Sigmoid colon (tissue), 4 donors: ENCODE results near the gene KCNG2.

ENCODE experiments used
- EP300 ChIP-seq, 4 donors: sonication (generic); formaldehyde crosslinking; IDR thresholded peaks; one replicate each; pipeline ENCODE4 v1.6.1; 2017; ENCODE audit warnings: antibody characterized with exemption in 4 of 4
- POLR2A ChIP-seq, 2 donors: fragments of 450-650 bp; IDR thresholded peaks; one replicate each; pipeline ENCODE4 v1.6.1; 2016; ENCODE audit warnings: antibody characterized with exemption in 2 of 2, mild to moderate bottlenecking in 2 of 2, moderate library complexity in 2 of 2
- TF ChIP-seq, protein P1 (sequence below), 4 experiments: fragments of 450-650 bp in 3 of 4; fragments of 200-600 bp in 1 of 4; IDR thresholded peaks; one replicate each; pipeline ENCODE4 v1.5.1; 2016 to 2019; ENCODE audit warnings: antibody characterized with exemption in 4 of 4, mild to moderate bottlenecking in 3 of 4, moderate library complexity in 2 of 4

DNA sequence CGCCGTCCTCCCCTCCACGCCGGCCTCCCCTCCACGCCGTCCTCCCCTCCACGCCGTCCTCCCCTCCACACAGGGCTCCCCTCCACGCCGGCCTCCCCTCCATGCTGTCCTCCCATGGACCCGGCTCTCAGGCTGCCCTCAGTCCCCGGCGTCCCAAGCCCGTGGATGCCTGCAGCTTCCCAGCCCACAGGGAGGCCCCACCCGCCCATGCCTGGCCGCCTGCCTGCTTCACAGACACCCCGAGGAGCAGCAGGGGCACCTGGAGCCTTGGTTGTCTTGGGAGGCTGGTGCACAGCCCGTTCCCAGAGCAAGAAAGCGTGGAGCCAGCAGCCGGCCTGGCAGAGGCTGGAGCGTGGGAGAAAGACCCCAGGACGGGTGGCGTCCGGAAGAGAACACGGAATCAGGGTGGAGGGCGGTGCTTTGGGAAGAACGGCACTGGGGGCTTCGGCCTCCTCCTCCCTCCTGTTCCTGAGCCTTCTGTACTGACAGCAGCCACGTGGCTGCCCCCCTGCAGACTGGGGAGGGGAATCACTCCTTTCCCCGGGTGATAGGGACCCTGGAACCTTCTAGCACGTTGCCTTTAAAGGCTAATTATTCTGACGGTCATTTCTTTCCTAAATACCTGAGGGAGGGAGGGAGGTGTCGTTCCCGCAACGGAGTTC, 26.2 kb upstream of the KCNG2 start:
- TF ChIP-seq, protein P1, sequence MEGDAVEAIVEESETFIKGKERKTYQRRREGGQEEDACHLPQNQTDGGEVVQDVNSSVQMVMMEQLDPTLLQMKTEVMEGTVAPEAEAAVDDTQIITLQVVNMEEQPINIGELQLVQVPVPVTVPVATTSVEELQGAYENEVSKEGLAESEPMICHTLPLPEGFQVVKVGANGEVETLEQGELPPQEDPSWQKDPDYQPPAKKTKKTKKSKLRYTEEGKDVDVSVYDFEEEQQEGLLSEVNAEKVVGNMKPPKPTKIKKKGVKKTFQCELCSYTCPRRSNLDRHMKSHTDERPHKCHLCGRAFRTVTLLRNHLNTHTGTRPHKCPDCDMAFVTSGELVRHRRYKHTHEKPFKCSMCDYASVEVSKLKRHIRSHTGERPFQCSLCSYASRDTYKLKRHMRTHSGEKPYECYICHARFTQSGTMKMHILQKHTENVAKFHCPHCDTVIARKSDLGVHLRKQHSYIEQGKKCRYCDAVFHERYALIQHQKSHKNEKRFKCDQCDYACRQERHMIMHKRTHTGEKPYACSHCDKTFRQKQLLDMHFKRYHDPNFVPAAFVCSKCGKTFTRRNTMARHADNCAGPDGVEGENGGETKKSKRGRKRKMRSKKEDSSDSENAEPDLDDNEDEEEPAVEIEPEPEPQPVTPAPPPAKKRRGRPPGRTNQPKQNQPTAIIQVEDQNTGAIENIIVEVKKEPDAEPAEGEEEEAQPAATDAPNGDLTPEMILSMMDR (IDR thresholded peaks at IDR 0.05), result no peak
- no peak for TF ChIP-seq POLR2A (IDR thresholded peaks at IDR 0.05)
- TF ChIP-seq EP300 (IDR thresholded peaks at IDR 0.05), result no peak
